ENCODE results near the gene TEAD1. TPM values are rescaled to one million over a fixed set of nuclear protein-coding genes. Genes with fewer than 3 reads are reported as not detected.

TEAD1 gene
- polyA plus RNA-seq, 1 experiment = 79.2 TPM

- no peaks in the 10 kb centered on the region for H3K36me3 ChIP-seq (ENCODE audit: control insufficient read depth, insufficient read depth, low read length)
- CTCF ChIA-PET = interaction anchor here (0.8 to 1.1 kb wide), 2 partner anchors 11 to 12 kb away, joined by 4 to 6 read pairs; no protein-coding TSS in a partner anchor
- POLR2A ChIA-PET = no interaction called here
- no peaks in the 10 kb centered on the region for H3K27me3 ChIP-seq (ENCODE audit: control insufficient read depth, insufficient read depth, low read length)
- no peak overlapping the region for H3K4me3 ChIP-seq (ENCODE audit: low read depth, low read length)
- no peak for TF ChIP-seq CTCF (IDR thresholded peaks at IDR 0.05; ENCODE audit: insufficient read depth, low read depth, low read length)
- no peak for DNase-seq (ENCODE audit: low read depth)
Measured at GRCh38 chr11:12853325-12853651, 179.1 kb downstream of the TEAD1 start.

GRCh38 chr11:12853652-12854296 lies 179.6 kb downstream of the TEAD1 start:
- ChIA-PET POLR2A (no interaction called here), CTCF (interaction anchor here (0.5 to 1.1 kb wide), 3 partner anchors 11 to 42 kb away, joined by 3 to 6 read pairs (median 4); no protein-coding TSS in a partner anchor)
- DNase-seq (ENCODE audit: low read depth) = no peak
- no peak for TF ChIP-seq CTCF (IDR thresholded peaks at IDR 0.05; ENCODE audit: insufficient read depth, low read depth, low read length)
- H3K27me3 ChIP-seq (ENCODE audit: control insufficient read depth, insufficient read depth, low read length) = no peaks in the 10 kb centered on the region
- H3K36me3 ChIP-seq (ENCODE audit: control insufficient read depth, insufficient read depth, low read length) = no peaks in the 10 kb centered on the region
- H3K4me3 ChIP-seq (ENCODE audit: low read depth, low read length) = no peak overlapping the region

GRCh38 chr11:12854297-12854661 lies 180.1 kb downstream of the TEAD1 start:
- no peaks in the 10 kb centered on the region for H3K27me3 ChIP-seq (ENCODE audit: control insufficient read depth, insufficient read depth, low read length)
- H3K4me3 ChIP-seq (ENCODE audit: low read depth, low read length) = no peak overlapping the region
- CTCF ChIA-PET = interaction anchor here (0.5 kb wide), 1 partner anchor 42 kb away, joined by 3 read pairs; no protein-coding TSS in a partner anchor
- POLR2A ChIA-PET = no interaction called here
- no peak for DNase-seq (ENCODE audit: low read depth)
- no peak for TF ChIP-seq CTCF (IDR thresholded peaks at IDR 0.05; ENCODE audit: insufficient read depth, low read depth, low read length)
- no peaks in the 10 kb centered on the region for H3K36me3 ChIP-seq (ENCODE audit: control insufficient read depth, insufficient read depth, low read length)

GRCh38 chr11:12854829-12855228 lies 180.6 kb downstream of the TEAD1 start:
- Histone ChIP-seq H3K36me3 (ENCODE audit: control insufficient read depth, insufficient read depth, low read length) (no peaks in the 10 kb centered on the region), H3K27me3 (ENCODE audit: control insufficient read depth, insufficient read depth, low read length) (no peaks in the 10 kb centered on the region), H3K4me3 (ENCODE audit: low read depth, low read length) (no peak overlapping the region)
- POLR2A ChIA-PET = interaction anchor here (0.7 kb wide), 1 partner anchor 47 kb away, joined by 5 read pairs; no protein-coding TSS in a partner anchor
- CTCF ChIA-PET = no interaction called here
- no peak for TF ChIP-seq CTCF (IDR thresholded peaks at IDR 0.05; ENCODE audit: insufficient read depth, low read depth, low read length)
- no peak for DNase-seq (ENCODE audit: low read depth)

GRCh38 chr11:12856338-12856737 lies 182.1 kb downstream of the TEAD1 start:
- Histone ChIP-seq H3K36me3 (ENCODE audit: control insufficient read depth, insufficient read depth, low read length) (no peaks in the 10 kb centered on the region), H3K4me3 (ENCODE audit: low read depth, low read length) (no peak overlapping the region), H3K27me3 (ENCODE audit: control insufficient read depth, insufficient read depth, low read length) (no peaks in the 10 kb centered on the region)
- no peak for DNase-seq (ENCODE audit: low read depth)
- no peak for TF ChIP-seq CTCF (IDR thresholded peaks at IDR 0.05; ENCODE audit: insufficient read depth, low read depth, low read length)
- ChIA-PET POLR2A (no interaction called here), CTCF (interaction anchor here (1.2 to 1.5 kb wide), 2 partner anchors 10 to 12 kb away, joined by 3 to 4 read pairs; no protein-coding TSS in a partner anchor)

All from BJ (cell line).